Measurements from ENCODE around the gene OBP2A.
"Not testable (repeated sequence)": the region's sequence is repeated elsewhere in the genome, so short reads cannot be mapped to it uniquely, and the experiment has no call there.

Gene OBP2A

DNA sequence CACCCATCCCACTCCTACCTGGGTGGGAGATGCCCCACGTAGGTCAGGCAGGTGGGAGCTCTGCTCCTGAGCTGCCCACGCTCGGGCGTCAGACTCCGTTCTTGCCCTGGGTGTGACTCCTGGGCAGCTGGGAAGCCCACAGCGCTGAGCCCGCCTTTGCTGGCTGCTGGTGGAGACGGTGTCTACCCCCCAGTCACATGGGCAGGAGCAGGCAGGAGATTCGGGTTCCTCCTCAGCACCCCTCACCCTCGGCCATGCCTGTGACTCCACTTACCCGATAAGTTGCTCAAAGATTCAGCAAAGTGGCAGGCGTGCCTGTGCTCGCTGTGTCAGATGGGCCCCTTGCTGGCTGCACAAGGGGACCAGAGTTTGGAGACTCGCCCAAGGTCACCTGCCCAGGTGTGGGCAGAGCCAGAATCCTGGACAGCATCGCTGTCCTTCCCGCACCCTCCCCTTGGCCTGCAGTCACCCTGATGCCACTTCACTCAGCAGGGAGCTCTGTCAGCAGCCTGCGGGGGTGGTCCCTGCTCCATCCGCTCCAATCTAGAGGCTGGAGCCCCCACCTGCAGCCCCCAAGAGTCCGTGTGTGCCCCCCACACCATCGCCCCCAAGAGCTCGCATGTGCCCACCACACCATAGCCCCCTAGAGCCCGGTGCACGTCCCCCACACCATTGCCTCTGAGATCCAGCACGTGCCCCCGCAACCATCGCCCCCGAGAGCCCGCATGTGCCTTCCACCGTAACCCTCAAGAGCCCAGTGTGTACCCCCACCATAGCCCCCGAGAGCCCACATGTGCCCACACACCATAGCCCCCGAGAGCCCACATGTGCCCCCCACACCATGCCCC lies 20.5 kb upstream of the OBP2A start:
- DNase-seq (ENCODE audit: low read depth, low spot score): no peak
- no peak overlapping the region for H3K27ac ChIP-seq

DNA sequence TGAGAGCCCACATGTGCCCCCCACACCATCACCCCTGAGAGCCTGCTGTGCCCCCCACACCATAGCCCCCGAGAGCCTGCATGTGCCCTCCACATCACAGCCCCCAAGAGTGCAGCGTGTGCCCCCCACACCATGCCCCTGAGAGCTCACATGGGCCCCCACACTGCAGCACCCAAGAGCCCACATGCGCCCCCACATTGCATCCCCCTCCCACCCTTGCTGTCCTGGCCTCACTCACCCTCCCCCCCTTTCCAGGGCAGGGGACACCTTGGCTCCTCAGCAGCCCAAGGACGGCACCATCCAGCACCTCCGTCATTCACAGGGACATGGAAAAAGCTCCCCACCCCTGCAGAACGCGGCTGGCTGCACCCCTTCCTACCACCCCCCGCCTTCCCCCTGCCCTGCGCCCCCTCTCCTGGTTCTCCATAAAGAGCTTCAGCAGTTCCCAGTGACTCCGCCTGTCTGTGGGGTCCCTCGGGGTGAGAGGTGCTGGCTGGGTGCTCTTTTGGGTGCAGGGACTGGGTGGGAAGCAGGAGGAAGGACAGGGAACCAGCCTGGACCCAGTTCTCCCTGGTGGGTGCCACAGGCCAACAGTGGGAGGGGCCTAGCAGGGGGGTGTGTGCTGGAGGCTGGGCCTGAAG lies 19.7 kb upstream of the OBP2A start:
- no peak overlapping the region for H3K27ac ChIP-seq
- DNase-seq (ENCODE audit: low read depth, low spot score): no peak

DNA sequence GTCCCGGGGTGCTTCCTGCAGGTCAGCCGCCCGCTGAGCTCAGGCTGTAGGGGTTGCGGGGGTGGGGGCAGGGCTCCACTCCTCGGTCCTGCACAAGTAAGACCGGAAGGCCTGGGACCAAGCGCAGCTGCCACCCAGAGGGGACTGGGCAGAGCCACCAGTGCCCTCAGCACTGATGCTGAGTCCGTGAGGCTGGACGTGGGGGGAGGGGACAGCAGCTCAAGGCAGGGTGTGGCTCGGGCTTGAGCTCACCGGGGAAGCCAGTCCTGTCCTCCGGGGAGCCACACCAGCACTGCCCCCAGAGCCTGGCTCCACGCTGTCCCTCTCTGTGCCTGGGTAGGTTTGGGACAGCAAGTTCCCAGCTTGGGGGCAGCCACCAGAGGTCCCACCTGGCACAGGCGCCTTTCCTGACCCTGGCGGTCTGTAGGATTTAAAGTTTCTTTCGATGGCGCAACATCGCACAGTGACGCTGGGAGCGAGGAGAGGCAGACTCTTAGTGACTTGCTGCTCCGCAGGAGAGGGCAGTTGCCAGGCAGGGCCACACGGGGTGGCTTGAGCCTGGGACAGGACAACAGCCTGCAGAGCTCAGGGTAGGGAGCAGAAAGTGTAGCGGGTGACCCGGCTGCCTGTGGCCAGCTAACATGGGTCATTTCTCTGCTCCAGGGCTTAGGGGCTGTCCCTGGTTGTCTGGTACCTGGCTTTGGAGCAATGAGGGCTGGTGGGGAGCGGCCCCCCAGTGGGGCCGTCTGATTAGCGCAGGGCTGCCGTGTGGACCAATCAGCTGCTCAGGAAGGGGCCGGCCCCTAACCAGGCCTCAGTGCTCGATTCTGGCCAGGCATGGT lies 19.0 kb upstream of the OBP2A start:
- no peak for DNase-seq (ENCODE audit: low read depth, low spot score)
- H3K27ac ChIP-seq: no peak overlapping the region

DNA sequence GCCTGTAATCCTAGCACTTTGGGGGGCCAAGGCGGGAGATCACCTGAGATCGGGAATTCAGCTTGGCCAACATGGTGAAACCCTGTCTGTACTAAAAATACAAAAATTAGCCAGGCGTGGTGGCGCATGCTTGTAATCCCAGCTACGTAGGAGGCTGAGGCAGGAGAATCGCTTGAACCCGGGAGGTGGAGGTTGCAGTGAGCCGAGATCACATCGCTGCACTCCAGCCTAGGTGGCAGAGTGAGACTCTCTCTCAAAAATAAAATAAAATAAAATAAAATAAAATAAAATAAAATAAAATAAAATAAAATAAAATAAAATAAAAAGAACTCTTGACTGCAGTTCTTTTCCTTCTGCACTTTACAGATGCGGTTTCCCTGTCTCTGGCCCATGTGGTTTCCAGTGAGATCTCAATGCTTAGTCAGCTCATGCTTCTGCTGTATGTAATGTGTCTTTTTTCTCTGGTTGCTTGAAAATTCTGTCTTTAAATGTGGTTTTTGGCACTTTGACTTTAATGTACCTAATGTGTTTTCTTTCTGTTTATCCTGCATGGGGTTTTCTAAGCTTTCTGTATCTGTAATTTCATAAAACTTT lies 17.0 kb upstream of the OBP2A start:
- H3K27ac ChIP-seq; DNase-seq (ENCODE audit: low read depth, low spot score): not testable (repeated sequence)

DNA sequence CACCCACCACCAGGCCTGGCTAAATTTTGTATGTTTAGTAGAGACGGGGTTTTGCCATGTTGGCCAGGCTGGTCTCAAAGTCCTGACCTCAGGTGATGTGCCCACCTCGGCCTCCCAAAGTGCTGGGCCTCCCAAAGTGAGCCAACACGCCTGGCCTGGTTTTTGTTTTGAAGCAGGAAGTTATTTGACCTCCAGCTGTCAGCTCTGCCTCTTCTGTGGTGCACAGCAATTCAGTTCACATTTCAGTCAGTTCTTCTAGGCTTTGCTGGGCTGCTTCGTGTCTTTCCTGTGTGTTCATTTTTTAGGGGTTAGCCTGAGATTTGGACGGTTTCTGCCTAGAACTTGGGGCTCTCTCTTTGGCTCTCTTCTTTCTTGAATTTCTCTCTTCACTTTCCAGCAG lies 15.8 kb upstream of the OBP2A start:
- DNase-seq (ENCODE audit: low read depth, low spot score): no peak
- H3K27ac ChIP-seq: no peak overlapping the region

- no peak for DNase-seq (ENCODE audit: low read depth, low spot score)
- H3K27ac ChIP-seq: no peak overlapping the region
Observed at GRCh38 chr9:135531096-135531495, 14.8 kb upstream of the OBP2A start.

GRCh38 chr9:135533113-135533512 lies 12.8 kb upstream of the OBP2A start:
- DNase-seq (ENCODE audit: low read depth, low spot score): no peak
- no peak overlapping the region for H3K27ac ChIP-seq

DNA sequence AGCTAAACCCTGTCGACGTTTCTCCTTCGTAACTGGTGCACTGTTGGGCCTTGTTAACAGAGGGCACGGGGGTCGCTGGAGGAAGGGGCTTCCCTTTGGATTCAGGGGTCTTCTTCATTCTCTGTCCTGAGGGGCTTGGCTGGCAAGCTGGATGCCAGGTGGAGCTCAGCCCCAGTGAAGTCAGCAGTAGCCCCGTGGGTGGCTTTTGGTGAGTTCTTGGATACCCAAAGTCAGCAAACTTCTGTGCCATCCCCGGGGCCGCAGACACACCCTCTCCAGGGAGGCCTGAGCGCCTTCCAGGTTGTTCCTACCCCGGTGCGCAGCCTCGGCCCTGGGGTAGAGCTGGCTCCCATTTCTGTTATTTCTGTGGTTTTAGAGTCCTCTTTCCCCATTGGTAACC lies 12.3 kb upstream of the OBP2A start:
- no peak for DNase-seq (ENCODE audit: low read depth, low spot score)
- no peak overlapping the region for H3K27ac ChIP-seq

GRCh38 chr9:135534192-135534711 lies 11.7 kb upstream of the OBP2A start:
- H3K27ac ChIP-seq: not testable (repeated sequence)

GRCh38 chr9:135534826-135535225 lies 11.1 kb upstream of the OBP2A start:
- not testable (repeated sequence) for DNase-seq (ENCODE audit: low read depth, low spot score); H3K27ac ChIP-seq

More at GRCh38 chr9:135534192-135534711, 11.7 kb upstream of the OBP2A start:
- not testable (repeated sequence) for DNase-seq (ENCODE audit: low read depth, low spot score)

DNA sequence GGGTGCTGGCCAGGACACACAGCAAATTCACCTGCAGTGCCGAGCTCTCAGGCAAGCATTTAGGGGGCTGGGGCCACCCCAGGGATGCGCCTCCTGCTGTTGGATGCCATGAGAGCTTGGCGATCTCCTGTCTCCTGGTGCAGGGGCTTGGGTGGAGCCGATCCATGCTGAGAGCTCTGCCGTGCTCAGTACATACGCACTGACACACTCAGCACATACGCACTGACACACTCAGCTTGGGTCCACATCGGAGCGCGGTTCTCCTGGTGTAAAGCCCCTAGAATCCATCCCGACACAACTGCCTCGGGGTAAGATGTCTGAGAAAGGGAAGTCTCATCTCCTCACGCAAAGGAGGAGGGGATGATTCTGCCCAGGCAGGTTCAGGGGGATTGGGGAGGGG lies 10.3 kb upstream of the OBP2A start:
- not testable (repeated sequence) for H3K27ac ChIP-seq; DNase-seq (ENCODE audit: low read depth, low spot score)

GRCh38 chr9:135536216-135536615 lies 9.7 kb upstream of the OBP2A start:
- DNase-seq (ENCODE audit: low read depth, low spot score): no peak
- H3K27ac ChIP-seq: no peak overlapping the region

- DNase-seq (ENCODE audit: low read depth, low spot score); H3K27ac ChIP-seq: not testable (repeated sequence)
Observed at GRCh38 chr9:135543262-135543894, 2.5 kb upstream of the OBP2A start.

GRCh38 chr9:135544981-135545635 lies 818 bp upstream of the OBP2A start:
- no peak overlapping the region for H3K27ac ChIP-seq
- no peak for DNase-seq (ENCODE audit: low read depth, low spot score)

- not testable (repeated sequence) for H3K27ac ChIP-seq; DNase-seq (ENCODE audit: low read depth, low spot score)
Observed at GRCh38 chr9:135546792-135547617, 1.1 kb downstream of the OBP2A start.

DNA sequence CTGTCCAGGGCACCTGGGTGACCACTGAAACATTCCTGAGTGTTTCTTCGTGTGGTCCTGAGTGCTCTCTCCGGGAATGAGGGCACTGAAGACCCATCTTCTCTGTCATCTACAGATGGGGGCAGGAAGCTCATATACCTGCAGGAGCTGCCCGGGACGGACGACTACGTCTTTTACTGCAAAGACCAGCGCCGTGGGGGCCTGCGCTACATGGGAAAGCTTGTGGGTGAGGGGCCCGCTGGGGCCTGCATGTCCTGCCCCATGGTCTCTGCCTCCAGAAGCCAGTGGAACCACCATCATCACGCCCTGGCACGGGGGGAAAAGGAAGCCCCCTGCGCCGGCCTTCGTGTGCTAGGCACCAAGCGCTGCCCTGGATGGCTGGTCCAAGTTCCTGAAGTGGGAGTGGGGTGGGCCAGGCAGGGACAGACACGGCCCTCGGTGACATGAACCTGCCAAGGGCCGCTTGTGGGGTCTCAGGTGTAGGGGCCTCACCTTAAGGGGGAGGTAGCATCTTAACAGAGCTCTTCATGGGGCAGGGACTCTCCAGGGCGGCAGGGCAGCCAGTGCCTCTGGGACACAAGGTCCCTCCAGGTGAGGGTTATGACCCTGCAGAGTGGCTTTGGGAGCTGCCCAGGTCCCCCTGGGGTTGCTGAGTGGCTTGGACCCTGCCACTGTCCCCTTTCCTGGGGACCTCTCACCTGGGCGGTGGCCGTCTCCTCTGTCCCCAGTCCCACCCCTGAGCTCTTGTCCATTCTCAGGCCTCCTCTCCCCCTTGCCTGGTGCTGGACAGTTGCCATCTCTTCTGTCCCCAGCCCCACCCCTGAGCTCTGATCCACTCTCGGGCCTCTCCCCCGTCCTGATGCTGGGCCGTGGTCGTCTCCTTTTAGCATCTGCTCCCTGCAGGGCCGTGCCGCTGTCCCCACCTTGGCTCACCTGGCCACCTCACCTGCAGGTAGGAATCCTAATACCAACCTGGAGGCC lies 2.1 kb downstream of the OBP2A start:
- no peak for DNase-seq (ENCODE audit: low read depth, low spot score)
- no peak overlapping the region for H3K27ac ChIP-seq

All from epithelial cell of prostate (primary cell).